T-helper 1 cell treated with Interleukin-12 subunit alpha and Interleukin-12 subunit beta and Interleukin-4 antibody, amounts not matched to agents 30 ng/mL and 1 ng/mL, for 36 hours (primary cell): Measurements from ENCODE around the gene NXPE1. TPM values are rescaled to one million over a fixed set of nuclear protein-coding genes. Genes with fewer than 3 reads are reported as not detected.

Source experiments
- intact Hi-C: fragments of 100-400 bp; cut with micrococcal nuclease; formaldehyde crosslinking; loops from one replicate; pipeline ENCODE4 v1.15.1; 2024
- total RNA-seq: library from RNA; stranded (reverse); gene quantifications from 2 replicates; pipeline ENCODE4 v1.2.3, GENCODE V29; 2022

NXPE1 gene
- total RNA-seq, 1 donor from 2014 or later: not detected

GRCh38 chr11:114563077-114563476, 3.4 kb upstream of the NXPE1 start:
- intact Hi-C loops: no loop called here

- intact Hi-C loops: no loop called here
Measured at GRCh38 chr11:114562166-114562916, 2.7 kb upstream of the NXPE1 start.

GRCh38 chr11:114556135-114556534, 3.5 kb downstream of the NXPE1 start:
- intact Hi-C loops: no loop called here

- intact Hi-C loops: no loop called here
Measured at GRCh38 chr11:114553642-114554041, 6.0 kb downstream of the NXPE1 start.

- intact Hi-C loops: no loop called here
Measured at GRCh38 chr11:114551060-114551459, 8.6 kb downstream of the NXPE1 start.

- intact Hi-C loops: no loop called here
Measured at GRCh38 chr11:114525682-114526081, 34.0 kb downstream of the NXPE1 start.

GRCh38 chr11:114524122-114524521, 35.6 kb downstream of the NXPE1 start:
- intact Hi-C loops: no loop called here

GRCh38 chr11:114522818-114523217, 36.9 kb downstream of the NXPE1 start:
- intact Hi-C loops: no loop called here

- intact Hi-C loops: no loop called here
Measured at GRCh38 chr11:114511538-114511937, 48.1 kb downstream of the NXPE1 start.

- intact Hi-C loops: no loop called here
Measured at GRCh38 chr11:114511079-114511478, 48.6 kb downstream of the NXPE1 start.

- intact Hi-C loops: no loop called here
Measured at GRCh38 chr11:114501901-114502300, 57.8 kb downstream of the NXPE1 start.

- intact Hi-C loops: no loop called here
Measured at GRCh38 chr11:114499756-114500155, 59.9 kb downstream of the NXPE1 start.

- intact Hi-C loops: no loop called here
Measured at GRCh38 chr11:114496915-114497314, 62.8 kb downstream of the NXPE1 start.

- intact Hi-C loops: no loop called here
Measured at GRCh38 chr11:114483929-114484328, 75.8 kb downstream of the NXPE1 start.

GRCh38 chr11:114482114-114482513, 77.6 kb downstream of the NXPE1 start:
- intact Hi-C loops: no loop called here

GRCh38 chr11:114479331-114479730, 80.3 kb downstream of the NXPE1 start:
- intact Hi-C loops: no loop called here

- intact Hi-C loops: no loop called here
Measured at GRCh38 chr11:114478768-114479167, 80.9 kb downstream of the NXPE1 start.

- intact Hi-C loops: no loop called here
Measured at GRCh38 chr11:114478001-114478410, 81.7 kb downstream of the NXPE1 start.

- intact Hi-C loops: no loop called here
Measured at GRCh38 chr11:114472661-114473060, 87.0 kb downstream of the NXPE1 start.
